ENCODE results near the gene VEGFD.

DNA sequence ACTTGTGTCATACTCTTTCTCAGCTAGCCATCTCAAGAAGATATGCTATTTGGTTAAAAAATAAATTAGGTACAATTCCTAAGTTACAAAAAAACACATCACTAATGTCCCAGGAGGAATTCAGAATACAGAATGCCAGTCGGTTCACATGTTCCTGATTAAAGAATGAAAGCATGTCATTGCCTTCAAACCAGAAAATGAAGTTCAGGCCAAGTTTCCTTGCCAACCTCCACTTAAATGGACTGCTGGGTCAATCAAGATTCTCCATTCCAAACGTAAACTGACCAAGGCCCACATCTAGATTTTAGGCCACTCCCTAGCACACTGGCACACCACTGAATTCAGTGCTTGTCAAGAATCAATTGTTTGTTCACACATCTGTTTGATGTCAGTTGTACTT, 55.4 kb downstream of the VEGFD start:
- no peak for TF ChIP-seq CTCF (IDR thresholded peaks at IDR 0.05)
- TF ChIP-seq POLR2A (IDR thresholded peaks at IDR 0.05), result no peak

All from heart left ventricle (tissue), 13 donors.